Ishikawa (cell line): ENCODE results near the gene SH3GLB1.
A peak's percentile ranks its signal among the peaks of the same experiment; 100 is the strongest.

Experiments used
- CEBPB ChIP-seq: IDR thresholded peaks from 2 replicates; pipeline ENCODE4 v1.6.1; 2012
- CREB1 ChIP-seq: IDR thresholded peaks from 2 replicates; pipeline ENCODE4 v1.6.1; 2012; ENCODE audit warnings: low read depth
- EGR1 ChIP-seq: IDR thresholded peaks from 2 replicates; pipeline ENCODE4 v1.6.1; 2012
- EP300 ChIP-seq: IDR thresholded peaks from 2 replicates; pipeline ENCODE4 v1.6.1; 2012; ENCODE audit warnings: borderline replicate concordance
- FOXM1 ChIP-seq: IDR thresholded peaks from 2 replicates; pipeline ENCODE4 v1.6.1; 2012; ENCODE audit warnings: low read depth, borderline replicate concordance
- NFIC ChIP-seq: IDR thresholded peaks from 2 replicates; pipeline ENCODE4 v1.6.1; 2012
- RAD21 ChIP-seq: IDR thresholded peaks from 2 replicates; pipeline ENCODE4 v1.6.1; 2012; ENCODE audit warnings: low read depth
- TAF1 ChIP-seq: IDR thresholded peaks from 2 replicates; pipeline ENCODE4 v1.6.1; 2012; ENCODE audit warnings: low read depth, mild to moderate bottlenecking
- TCF12 ChIP-seq: IDR thresholded peaks from 2 replicates; pipeline ENCODE4 v1.6.1; 2012; ENCODE audit warnings: low read depth
- TEAD4 ChIP-seq: IDR thresholded peaks from 2 replicates; pipeline ENCODE4 v1.6.1; 2012
- YY1 ChIP-seq: IDR thresholded peaks from 2 replicates; pipeline ENCODE4 v1.6.1; 2012; ENCODE audit warnings: low read depth
- ZBTB7A ChIP-seq: IDR thresholded peaks from 2 replicates; pipeline ENCODE4 v1.6.1; 2012; ENCODE audit warnings: low read depth
- TF ChIP-seq, protein P1 (sequence below): IDR thresholded peaks from 2 replicates; pipeline ENCODE4 v1.6.1; 2012; ENCODE audit warnings: low read depth, mild to moderate bottlenecking
- TF ChIP-seq, protein P2 (sequence below): IDR thresholded peaks from 2 replicates; pipeline ENCODE4 v1.6.1; 2012
- TF ChIP-seq, protein P3 (sequence below): IDR thresholded peaks from 2 replicates; pipeline ENCODE4 v1.6.1; 2012

SH3GLB1 gene

DNA sequence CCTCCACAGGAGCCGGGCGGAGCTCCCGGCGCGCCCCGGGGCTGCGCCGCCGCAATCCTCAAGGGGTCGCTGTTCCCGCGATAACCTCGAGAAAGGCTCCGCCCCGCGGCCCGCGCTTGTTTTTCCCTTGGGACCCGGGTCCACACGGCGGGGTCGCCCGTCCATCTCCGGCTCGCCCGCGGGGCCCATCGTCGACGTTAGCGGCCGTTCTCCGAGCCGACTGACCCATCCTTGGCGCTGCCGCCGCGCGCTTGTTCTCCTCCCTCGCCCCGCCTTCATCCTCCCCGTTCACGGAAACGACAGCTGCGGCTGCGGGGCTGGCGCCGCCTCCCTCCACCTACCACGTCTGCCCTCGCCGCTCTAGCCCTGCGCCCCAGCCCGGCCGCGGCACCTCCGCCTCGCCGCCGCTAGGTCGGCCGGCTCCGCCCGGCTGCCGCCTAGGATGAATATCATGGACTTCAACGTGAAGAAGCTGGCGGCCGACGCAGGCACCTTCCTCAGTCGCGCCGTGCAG is at the start of gene SH3GLB1:
Gene SH3GLB1 (plus strand): TSS at position 119 of the 514 bp plus-strand sequence. CDS start 324 bp downstream, at position 443.
- TF ChIP-seq TAF1 (peak; percentile 75; the same call in 1 of the 2 replicates), TCF12 (no peak; the same call in 1 of the 2 replicates), CEBPB (no peak), FOXM1 (no peak), EGR1 (no peak), NFIC (no peak; the same call in 1 of the 2 replicates), ZBTB7A (0 out of 2 replicates have a peak, but pooled peaks have one; percentile 29), YY1 (peak; percentile 37), RAD21 (peak; percentile 18; the same call in 1 of the 2 replicates), CREB1 (no peak), EP300 (0 out of 2 replicates have a peak, but pooled peaks have one; percentile 7), TEAD4 (0 out of 2 replicates have a peak, but pooled peaks have one; percentile 7)
- TF ChIP-seq, protein P1, sequence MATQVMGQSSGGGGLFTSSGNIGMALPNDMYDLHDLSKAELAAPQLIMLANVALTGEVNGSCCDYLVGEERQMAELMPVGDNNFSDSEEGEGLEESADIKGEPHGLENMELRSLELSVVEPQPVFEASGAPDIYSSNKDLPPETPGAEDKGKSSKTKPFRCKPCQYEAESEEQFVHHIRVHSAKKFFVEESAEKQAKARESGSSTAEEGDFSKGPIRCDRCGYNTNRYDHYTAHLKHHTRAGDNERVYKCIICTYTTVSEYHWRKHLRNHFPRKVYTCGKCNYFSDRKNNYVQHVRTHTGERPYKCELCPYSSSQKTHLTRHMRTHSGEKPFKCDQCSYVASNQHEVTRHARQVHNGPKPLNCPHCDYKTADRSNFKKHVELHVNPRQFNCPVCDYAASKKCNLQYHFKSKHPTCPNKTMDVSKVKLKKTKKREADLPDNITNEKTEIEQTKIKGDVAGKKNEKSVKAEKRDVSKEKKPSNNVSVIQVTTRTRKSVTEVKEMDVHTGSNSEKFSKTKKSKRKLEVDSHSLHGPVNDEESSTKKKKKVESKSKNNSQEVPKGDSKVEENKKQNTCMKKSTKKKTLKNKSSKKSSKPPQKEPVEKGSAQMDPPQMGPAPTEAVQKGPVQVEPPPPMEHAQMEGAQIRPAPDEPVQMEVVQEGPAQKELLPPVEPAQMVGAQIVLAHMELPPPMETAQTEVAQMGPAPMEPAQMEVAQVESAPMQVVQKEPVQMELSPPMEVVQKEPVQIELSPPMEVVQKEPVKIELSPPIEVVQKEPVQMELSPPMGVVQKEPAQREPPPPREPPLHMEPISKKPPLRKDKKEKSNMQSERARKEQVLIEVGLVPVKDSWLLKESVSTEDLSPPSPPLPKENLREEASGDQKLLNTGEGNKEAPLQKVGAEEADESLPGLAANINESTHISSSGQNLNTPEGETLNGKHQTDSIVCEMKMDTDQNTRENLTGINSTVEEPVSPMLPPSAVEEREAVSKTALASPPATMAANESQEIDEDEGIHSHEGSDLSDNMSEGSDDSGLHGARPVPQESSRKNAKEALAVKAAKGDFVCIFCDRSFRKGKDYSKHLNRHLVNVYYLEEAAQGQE = no peak
- TF ChIP-seq, protein P2, sequence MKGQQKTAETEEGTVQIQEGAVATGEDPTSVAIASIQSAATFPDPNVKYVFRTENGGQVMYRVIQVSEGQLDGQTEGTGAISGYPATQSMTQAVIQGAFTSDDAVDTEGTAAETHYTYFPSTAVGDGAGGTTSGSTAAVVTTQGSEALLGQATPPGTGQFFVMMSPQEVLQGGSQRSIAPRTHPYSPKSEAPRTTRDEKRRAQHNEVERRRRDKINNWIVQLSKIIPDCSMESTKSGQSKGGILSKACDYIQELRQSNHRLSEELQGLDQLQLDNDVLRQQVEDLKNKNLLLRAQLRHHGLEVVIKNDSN = peak; percentile 18; the same call in 1 of the 2 replicates
- TF ChIP-seq, protein P3, sequence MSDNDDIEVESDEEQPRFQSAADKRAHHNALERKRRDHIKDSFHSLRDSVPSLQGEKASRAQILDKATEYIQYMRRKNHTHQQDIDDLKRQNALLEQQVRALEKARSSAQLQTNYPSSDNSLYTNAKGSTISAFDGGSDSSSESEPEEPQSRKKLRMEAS = no peak; the same call in none of the 2 replicates

DNA sequence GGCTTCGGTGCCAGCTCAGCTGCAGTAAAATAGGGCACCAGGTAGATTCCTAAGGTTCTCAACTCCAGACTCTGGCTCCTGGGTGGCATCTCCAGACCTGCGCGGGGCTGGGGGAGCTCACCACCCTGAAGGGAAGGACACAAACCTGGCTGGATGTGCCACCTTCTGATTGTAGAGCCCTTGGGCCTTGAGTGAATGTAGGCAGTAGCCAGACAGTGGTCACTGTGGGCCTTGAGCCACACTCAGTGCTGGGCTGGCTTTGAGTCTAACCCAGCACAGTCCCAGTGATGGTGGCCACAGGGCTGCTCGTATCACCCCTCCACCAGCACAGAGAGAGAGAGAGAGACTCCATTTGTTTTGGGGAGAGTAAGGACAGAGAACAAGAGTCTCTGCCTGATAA is 38.0 kb upstream of the SH3GLB1 start:
- no peak for TF ChIP-seq CEBPB
- TF ChIP-seq RAD21 = no peak
- TF ChIP-seq, protein P2 = no peak
- TF ChIP-seq, protein P3 = no peak
- TF ChIP-seq EP300 = no peak
- no peak for TF ChIP-seq NFIC
- no peak for TF ChIP-seq TEAD4
- TF ChIP-seq, protein P1 = no peak
- no peak for TF ChIP-seq ZBTB7A
- TF ChIP-seq CREB1 = no peak
- TF ChIP-seq TAF1 = no peak
- TF ChIP-seq YY1 = no peak
- no peak for TF ChIP-seq FOXM1
- no peak for TF ChIP-seq TCF12
- TF ChIP-seq EGR1 = no peak

DNA sequence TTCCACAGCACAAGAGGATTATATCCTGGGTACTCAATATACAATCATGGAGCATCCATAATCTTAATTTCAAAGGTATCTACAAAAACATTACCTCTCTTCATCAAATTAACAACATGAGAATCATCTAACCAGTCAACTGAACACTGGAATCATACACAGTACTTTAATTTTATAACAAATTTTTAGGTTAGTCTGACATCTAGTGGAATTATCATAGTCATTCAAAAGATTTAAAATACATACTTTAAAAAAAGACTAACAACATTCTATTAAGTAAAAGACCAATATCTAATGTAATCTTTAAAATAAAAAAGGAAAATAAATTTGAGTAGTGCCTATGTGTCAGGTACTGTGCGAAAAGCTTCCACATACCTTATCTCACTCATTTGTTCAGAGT is 16.8 kb upstream of the SH3GLB1 start:
- TF ChIP-seq EP300 = no peak
- TF ChIP-seq EGR1 = no peak
- TF ChIP-seq, protein P2 = no peak
- no peak for TF ChIP-seq TCF12
- TF ChIP-seq, protein P1 = no peak
- no peak for TF ChIP-seq CREB1
- TF ChIP-seq TEAD4 = no peak
- no peak for TF ChIP-seq RAD21
- no peak for TF ChIP-seq NFIC
- TF ChIP-seq CEBPB = no peak
- TF ChIP-seq YY1 = no peak
- no peak for TF ChIP-seq ZBTB7A
- no peak for TF ChIP-seq TAF1
- no peak for TF ChIP-seq FOXM1
- TF ChIP-seq, protein P3 = no peak

DNA sequence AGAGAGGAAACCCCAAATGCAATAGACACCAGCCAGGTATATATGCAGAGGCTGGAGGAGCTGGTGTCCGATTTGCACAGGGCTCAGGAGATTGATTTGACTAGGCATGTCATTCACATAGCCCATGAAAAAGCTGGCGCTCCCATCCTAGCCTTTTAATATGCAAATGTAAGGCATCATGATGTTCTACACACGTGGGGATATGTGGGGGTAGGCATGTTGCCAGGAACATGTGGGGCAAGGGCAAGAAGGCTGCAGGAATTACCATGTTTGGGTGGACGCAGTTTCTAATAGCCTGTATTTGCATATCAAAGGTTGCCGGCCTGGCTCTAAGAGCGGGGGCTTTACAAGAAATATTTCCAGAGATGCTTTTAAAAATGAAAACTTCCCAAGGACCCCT is 11.7 kb upstream of the SH3GLB1 start:
- TF ChIP-seq EGR1 = no peak
- TF ChIP-seq, protein P1 = no peak
- TF ChIP-seq ZBTB7A = no peak
- TF ChIP-seq, protein P2 = no peak
- no peak for TF ChIP-seq NFIC
- TF ChIP-seq EP300 = no peak
- TF ChIP-seq, protein P3 = no peak
- no peak for TF ChIP-seq TAF1
- TF ChIP-seq TCF12 = no peak
- TF ChIP-seq RAD21 = no peak
- TF ChIP-seq CEBPB = no peak
